NCI-H748 (cell line): ENCODE data around the gene LSM5.
A peak's percentile ranks its signal among the peaks of the same experiment; 100 is the strongest.
"Not testable (repeated sequence)": the region's sequence is repeated elsewhere in the genome, so short reads cannot be mapped to it uniquely, and the experiment has no call there.

Experiments
- DNase-seq: peaks from one replicate; lab custom pipeline; 2025; ENCODE audit not compliant: unreplicated experiment; lab: John Stamatoyannopoulos, UW

Gene LSM5

DNA sequence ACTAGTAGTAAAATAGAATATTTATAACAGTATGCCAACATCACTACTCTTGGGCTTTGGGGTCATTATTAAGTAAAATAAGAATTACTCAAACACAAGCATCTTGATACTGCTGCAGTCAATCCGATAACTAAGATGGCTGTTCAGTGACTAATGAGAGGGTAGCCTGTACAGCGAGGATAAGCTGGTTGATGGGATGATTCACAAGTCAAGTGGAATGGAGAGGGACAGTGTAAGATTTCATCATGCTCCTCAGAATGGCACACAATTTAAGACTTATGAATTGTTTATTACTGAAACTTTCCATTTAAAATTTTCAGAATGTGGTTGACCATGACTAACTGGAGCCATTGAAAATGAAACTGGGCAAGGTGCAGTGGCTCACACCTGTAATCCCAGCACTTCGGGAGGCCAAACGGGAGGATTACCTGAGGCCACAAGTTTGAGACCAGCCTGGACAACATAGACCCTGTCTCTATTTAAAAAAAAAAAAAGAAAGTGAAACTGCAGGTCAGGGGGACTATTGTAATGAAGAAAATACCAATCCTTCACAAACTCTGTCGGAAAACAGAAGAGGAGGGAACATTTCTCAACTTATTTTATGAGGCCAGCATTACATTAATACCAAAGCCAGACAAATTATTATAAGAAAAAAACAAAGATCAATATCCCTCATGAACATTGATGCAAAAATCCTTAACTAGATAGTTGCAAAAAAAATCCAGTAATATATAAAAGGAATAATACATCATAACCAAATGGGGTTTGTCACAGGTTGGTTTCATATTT, 16.3 kb upstream of the LSM5 start:
- no peak for DNase-seq

DNA sequence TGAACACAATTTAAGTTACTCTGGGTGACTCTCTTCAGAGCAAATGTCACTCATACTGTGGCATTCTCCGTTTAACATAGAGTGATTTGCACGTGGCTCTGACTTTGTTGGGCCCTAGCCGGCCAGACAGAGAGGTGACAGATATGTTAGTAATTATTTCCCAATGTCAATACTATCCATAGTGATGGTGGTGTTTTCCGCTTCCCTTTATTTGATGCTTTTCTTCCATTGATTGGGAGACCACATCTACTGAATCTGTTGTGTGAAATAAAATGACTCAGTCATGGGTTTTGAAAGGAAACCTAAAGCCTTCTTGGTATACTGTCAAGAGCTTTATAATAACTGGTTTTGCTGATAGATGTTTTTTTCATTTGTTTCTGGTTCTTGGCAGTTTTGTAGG, 12.5 kb upstream of the LSM5 start:
- no peak for DNase-seq

DNA sequence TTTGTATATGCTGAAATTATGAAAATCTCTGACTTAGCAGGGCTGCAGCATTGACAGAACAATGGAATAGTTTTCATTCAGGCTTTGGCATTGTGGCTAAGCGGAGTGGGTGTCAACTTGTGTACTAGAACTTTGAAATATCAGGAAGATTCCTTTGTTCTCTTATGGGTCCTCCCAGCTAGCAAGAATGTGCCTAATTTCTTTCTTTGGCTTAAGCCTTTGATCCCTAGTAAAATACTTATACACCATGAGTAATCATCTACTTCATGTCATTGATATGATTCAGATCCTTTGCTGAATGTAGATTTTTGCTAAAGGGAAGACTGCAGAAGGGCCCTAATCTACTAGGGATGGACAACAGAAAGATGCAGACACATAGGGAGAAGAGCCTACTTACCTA, 11.3 kb upstream of the LSM5 start:
- DNase-seq: no peak

DNA sequence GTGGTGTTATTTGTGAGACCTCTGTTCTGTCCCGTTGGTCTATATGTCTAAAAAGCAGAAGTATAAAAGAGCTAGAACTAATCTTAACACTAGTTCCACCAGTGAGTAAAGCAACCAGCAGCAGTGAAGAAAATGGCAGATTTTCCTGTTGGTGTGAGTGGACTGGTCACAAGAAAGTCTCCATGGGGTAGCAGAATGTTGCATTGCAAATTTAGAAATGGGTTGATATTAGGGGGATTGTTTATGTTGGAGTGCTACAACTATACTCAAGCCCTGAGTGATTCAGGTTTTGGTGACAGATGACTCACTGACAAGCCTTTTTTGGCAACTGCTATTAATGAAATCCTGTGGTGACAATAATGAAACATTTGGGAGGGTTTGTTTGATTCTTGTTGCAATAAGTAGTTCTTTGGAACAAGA, 10.8 kb upstream of the LSM5 start:
- DNase-seq: no peak

DNA sequence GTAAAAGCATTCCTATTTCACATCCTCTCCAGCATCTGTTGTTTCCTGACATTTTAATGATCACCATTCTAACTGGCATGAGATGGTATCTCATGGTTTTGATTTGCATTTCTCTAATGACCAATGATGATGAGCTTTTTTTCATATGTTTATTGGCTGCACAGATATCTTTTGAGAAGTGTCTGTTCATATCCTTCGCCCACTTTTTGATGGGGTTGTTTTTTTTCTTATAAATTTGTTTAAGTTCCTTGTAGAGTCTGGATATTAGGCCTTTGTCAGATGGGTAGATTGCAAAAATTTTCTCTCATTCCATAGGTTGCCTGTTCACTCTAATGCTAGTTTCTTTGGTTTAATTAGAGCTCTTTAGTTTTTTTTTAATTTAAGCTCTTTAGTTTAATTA, 10.0 kb upstream of the LSM5 start:
- not testable (repeated sequence) for DNase-seq

DNA sequence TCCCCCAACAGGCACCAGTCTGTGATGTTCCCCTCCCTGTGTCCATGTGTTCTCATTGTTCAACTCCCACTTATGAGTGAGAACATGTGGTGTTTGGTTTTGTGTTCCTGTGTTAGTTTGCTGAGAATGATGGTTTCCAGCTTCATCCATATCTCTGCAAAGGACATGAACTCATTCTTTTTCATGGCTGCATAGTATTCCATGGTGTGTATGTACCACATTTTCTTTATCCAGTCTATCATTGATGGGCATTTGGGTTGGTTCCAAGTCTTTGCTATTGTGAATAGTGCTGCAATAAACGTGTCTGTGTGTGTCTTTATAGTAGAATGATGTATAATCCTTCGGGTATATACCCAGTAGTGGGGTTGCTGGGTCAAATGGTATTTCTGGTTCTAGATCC, 9.6 kb upstream of the LSM5 start:
- DNase-seq: not testable (repeated sequence)

DNA sequence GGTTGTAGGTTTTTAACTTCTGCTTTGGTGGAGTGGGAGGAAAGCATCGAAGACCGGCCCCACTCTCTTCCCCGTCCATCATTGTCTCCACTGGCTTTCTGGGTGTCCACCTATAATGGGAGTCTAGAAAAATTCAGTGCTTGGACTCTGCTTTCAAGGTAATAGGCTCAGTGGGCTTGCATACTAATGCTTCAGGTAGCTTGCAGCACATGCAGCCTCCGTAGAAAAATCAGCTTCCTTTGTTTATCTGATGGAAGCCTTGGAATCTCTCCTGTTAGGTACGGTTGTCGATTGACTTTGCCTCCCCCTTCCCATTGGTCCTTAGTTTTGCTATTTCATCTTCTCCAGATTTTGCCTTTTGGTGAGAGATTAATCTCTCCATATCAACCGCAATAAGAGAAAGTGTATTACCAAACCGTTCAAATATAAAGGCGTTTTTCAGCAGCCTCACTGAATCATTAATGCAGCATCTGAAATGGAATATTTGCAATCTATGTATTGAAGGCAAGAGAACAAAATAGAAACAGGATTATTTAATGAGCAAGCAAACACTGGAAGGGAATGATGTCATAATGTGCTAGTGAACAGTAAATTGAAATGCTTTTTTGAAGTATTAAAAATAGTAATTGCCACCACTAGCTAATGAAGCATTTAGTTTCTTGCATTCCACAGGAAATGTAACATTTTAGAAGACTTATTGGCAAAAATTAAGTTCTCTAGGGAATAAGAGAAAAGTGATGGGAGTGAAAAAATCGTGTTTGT, 6.1 kb upstream of the LSM5 start:
- peak; percentile 79 for DNase-seq

DNA sequence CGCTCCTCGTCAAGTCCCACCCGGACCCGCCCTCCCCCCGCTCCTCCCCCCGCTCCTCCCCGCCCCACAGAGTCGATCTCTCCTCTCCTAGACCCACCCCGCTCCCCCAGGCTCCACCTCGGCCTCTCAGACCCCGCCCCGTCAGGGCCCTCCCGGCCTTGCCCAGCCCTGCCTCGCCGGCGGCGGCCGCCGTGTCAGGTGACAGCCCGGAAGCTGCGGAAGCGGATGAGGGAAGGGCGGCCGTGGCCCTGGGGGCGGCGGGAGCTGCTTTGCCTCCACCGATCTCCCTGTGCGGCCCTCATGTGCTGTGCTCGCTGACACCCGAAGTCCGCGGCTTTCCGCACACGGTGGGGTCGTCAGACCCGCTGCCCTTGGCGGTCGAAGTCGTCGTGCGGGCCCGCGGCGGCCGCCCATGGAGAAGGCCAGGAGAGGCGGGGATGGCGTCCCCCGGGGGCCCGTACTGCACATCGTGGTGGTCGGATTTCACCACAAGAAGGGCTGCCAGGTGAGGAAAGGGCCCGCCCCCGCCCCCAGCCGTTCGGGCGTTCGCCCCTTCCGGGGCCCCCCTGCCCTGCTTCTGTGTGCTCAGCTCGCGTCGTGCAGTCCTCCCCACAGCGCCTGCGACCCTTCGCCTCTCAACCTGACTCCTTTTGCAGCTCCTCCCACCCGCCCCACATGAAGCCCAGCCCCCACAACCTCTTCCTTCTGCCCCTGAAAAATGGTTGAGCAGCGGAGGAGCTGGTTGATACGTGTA, 5.3 kb upstream of the LSM5 start, which contains the start of gene AVL9:
Gene AVL9 (plus strand): TSS at position 192 of the 754 bp plus-strand sequence. CDS start 221 bp downstream, at position 413.
- DNase-seq: peak; percentile 96

DNA sequence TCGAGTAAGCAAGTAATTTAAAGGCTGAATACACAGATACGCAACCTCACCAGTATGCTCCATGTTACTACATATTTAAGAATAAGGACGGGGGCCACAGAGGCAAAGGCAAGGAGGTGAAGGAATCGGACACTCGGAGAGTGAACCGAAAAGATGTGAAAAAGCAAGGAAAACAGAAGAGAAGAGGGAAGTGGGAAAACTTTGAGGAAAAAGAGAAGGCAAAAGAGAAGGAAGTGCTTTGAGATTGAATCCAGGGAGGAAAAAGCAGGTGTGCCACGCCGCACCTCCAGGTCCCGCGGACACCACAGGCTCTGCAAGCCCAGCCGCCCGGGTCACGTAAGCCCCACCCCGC, 4.7 kb upstream of the LSM5 start:
- DNase-seq: no peak

DNA sequence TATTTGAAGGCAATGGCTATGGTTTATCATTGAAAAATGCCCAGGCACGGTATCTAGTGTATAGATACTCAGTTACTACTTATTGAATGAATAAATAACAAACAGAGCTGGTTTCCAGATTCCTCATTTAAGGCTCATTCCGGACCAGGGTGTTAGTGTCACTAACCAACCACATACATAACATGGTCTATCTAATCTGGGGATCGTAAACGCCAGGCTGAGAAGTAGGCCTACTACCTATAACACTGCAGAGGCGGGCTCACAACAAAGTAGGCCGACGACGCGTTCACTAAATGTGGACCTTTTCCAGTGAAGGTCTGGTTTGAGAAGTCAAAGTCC, 423 bp downstream of the LSM5 start:
- no peak for DNase-seq

DNA sequence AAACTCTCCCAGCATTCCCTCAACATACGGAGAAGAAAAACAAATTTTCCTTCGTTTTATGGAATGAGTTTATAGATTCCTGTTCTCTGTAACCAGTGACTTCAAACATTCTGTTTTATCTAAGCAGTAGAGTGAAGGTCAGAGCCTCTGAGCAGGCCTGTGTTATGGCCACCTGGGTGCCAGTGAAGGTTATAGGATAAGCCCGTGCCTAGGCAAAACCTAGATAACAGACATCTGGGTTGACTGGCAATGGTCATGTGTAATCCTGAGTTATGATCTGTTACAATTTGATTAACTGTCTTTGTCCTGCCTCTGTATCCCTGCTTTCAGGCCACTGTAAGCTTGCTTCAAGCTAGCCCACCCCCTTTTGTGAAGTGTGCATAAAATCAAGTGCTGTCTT, 8.3 kb downstream of the LSM5 start:
- no peak for DNase-seq

DNA sequence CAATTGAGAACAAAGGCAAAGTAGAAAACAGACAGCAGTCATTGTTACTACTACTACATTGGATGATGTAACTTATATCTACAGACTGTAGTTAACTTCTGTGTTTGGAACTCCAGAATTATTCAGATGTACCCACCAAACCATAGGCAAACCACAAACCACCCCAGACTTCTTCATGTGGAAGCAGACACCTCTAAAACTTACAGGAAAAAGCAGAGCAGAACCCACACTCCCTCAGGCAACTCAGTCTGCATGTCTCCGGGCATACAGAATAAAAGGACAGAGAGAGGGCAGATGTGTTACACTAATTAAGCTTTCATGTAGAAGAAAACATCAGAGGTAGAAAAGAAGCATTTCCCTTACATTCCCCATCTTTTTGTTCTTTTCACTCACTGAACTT, 9.0 kb downstream of the LSM5 start:
- no peak for DNase-seq

DNA sequence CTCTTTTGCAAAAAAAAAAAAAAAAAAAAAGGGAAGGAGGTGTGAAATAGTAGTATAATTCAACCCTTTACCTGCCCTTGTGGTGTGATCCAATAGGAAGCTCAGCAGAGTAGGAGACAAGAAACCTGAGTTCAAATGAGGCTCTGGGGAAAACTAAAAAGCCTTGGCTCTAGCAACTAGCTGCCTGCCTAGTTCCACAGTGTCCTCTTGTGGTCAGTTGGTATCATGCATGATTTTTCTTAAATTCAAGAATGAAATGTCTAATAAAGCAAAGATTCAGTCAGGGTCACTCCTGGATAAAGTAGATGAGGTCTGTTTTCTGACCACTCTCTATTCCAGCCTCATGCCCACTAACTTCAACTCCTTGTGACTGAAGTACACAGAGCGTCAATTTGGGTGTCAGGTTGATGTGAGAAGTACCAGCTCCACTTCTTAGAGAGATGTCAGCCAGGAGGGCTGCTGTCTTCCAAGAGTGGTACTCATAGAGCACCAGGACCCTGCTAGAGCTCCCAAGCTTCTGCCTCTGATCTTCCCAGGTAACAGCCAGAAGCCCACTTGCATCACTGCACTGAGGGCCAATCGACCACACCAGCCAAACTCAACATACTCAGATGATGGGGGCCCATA, 10.5 kb downstream of the LSM5 start:
- DNase-seq: peak; percentile 64

DNA sequence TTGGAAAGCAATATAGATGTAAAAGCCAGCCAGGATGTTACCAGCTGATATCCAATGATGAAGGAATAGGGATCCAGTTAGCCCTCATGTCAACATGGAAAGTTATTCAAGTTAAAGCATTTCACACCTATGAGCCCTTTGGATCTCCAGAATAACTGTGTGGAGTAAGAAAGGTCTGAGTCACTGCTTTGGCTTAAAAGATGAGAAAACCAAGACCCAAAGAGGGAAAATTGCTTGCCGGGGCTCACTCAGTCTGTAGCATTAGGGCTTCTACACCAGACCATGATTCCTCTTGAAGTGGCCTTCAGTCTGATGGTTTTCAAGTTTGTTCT, 12.6 kb downstream of the LSM5 start:
- no peak for DNase-seq

DNA sequence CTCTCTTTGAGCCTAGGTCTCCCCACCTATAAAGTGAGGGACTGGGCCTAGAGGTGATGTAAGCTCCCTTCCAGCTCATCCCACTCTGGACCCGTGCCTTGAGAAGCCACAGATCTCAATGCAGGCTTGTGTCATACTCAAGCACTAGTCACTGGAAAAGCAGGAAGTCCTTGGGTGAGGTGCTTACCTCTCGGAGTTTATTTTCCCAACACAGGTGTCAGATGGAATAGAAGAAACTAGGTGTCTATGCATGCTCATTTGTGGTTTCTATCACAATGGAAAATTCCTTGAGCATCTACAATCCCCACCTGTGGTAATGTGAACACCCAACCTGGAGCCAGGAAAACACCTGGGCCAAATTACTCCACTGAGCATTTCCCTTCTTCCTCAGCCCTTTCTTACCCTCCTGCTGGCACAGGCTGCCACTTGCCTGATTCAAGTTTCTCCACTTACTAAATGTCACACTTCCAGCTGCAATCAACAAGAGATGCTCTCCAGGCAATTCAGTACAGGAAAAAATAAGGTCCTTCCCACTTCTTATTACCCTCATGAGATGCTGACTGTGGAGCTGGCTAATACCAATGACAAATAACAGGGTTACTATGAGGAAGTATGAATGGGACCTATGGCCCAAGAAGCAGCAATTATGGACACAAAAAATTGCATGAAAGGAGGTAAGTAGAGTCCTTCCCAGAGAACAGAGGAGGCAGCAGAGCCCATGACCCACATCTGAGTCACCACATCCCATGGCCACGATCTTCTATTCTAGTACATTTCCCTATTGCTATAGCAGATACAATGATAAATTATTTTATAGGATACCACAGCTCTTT, 13.1 kb downstream of the LSM5 start:
- DNase-seq: no peak

DNA sequence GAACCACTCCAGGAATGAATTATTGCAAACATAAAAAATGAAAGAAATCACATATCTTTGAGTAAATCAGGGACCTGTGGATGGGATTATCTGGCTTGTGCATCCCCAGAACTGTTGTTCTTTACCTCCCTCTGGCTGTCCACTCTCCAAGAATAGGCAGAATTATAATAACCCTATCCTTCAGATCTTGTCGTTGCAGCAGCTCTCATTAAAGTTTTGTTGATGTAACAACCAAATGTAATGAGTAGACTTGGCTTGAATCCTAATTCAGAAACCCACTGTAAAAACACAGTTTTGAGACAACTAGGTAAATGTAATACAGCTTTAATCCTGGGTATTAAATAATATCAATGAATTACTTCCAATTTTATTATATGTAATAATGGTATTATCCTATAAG, 16.2 kb downstream of the LSM5 start:
- DNase-seq: no peak

DNA sequence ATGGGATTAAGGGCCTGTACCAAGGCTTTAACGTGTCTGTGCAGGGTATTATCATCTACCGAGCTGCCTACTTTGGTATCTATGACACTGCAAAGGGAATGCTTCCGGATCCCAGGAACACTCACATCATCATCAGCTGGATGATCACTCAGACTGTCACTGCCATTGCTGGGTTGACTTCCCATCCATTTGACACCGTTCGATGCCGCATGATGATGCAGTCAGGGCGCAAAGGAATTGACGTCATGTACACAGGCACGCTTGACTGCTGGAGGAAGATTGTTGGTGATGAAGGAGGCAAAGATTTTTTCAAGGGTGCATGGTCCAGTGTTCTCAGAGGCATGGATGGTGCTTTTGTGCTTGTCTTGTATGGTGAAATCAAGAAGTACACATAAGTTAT, 18.2 kb downstream of the LSM5 start:
- no peak for DNase-seq

DNA sequence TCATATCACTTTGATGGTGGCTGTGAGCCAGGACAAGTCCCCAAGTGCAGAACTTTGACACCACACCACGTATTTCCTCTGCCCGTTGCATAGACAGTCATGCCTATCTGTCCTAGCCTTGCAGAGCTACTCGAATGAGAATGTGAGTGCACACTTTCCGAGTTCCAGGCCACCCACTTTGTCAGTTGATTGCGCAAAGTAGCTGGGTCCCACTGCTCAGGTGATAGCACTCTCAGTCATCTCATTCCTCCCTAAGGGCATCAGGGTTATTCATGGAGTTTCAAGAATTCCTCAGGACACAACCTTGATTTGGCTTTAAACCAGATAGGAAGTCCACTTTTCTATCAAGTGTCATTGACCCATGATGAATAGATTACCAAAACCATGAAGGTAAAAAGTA, 19.3 kb downstream of the LSM5 start:
- DNase-seq: no peak

DNA sequence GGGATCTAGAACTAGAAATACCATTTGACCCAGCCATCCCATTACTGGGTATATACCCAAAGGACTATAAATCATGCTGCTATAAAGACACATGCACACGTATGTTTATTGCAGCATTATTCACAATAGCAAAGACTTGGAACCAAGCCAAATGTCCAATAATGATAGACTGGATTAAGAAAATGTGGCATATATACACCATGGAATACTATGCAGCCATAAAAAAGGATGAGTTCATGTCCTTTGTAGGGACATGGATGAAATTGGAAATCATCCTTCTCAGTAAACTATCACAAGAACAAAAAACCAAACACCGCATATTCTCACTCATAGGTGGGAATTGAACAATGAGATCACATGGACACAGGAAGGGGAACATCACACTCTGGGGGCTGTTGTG, 20.2 kb downstream of the LSM5 start:
- not testable (repeated sequence) for DNase-seq

DNA sequence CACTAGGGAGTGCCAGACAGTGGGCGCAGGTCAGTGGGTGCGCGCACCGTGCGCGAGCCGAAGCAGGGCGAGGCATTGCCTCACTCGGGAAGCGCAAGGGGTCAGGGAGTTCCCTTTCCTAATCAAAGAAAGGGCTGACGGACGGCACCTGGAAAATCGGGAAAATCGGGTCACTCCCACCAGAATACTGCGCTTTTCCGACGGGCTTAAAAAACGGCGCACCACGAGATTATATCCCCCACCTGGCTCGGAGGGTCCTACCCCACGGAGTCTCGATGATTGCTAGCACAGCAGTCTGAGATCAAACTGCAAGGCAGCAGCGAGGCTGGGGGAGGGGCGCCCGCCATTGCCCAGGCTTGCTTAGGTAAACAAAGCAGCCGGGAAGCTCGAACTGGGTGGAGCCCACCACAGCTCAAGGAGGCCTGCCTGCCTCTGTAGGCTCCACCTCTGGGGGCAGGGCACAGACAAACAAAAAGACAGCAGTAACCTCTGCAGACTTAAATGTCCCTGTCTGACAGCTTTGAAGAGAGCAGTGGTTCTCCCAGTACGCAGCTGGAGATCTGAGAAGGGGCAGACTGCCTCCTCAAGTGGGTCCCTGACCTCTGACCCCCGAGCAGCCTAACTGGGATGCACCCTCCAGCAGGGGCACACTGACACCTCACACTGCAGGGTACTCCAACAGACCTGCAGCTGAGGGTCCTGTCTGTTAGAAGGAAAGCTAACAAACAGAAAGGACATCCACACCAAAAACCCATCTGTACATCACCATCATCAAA, 25.4 kb downstream of the LSM5 start:
- not testable (repeated sequence) for DNase-seq
